Uterus (tissue), 2 donors: Measurements from ENCODE around the gene SH3BP2.

Experiments used
- POLR2A ChIP-seq, 2 donors: fragments of 450-650 bp; IDR thresholded peaks; one replicate each; pipeline ENCODE4 v1.6.1; 2016; ENCODE audit warnings: antibody characterized with exemption in 2 of 2, mild to moderate bottlenecking in 1 of 2, moderate library complexity in 1 of 2
- TF ChIP-seq, protein P1 (sequence below), 4 experiments: fragments of 200-600 bp in 2 of 4; fragments of 450-650 bp in 2 of 4; sonication (generic) in 2 of 4; IDR thresholded peaks; one replicate each; pipeline ENCODE4 v1.5.1; 2016 to 2019; ENCODE audit warnings: antibody characterized with exemption in 4 of 4, mild to moderate bottlenecking in 2 of 4, moderate library complexity in 1 of 4

GRCh38 chr4:2831611-2832308 lies 38.9 kb downstream of the SH3BP2 start:
- TF ChIP-seq POLR2A (IDR thresholded peaks at IDR 0.05) = no peak
- TF ChIP-seq, protein P1, sequence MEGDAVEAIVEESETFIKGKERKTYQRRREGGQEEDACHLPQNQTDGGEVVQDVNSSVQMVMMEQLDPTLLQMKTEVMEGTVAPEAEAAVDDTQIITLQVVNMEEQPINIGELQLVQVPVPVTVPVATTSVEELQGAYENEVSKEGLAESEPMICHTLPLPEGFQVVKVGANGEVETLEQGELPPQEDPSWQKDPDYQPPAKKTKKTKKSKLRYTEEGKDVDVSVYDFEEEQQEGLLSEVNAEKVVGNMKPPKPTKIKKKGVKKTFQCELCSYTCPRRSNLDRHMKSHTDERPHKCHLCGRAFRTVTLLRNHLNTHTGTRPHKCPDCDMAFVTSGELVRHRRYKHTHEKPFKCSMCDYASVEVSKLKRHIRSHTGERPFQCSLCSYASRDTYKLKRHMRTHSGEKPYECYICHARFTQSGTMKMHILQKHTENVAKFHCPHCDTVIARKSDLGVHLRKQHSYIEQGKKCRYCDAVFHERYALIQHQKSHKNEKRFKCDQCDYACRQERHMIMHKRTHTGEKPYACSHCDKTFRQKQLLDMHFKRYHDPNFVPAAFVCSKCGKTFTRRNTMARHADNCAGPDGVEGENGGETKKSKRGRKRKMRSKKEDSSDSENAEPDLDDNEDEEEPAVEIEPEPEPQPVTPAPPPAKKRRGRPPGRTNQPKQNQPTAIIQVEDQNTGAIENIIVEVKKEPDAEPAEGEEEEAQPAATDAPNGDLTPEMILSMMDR (IDR thresholded peaks at IDR 0.05) = no peak
